Sigmoid colon (tissue), 4 donors: ENCODE data around the gene GAN.

Experiments
- EP300 ChIP-seq, 4 donors: sonication (generic); formaldehyde crosslinking; IDR thresholded peaks; one replicate each; pipeline ENCODE4 v1.6.1; 2017; ENCODE audit warnings: antibody characterized with exemption in 4 of 4
- POLR2A ChIP-seq, 2 donors: fragments of 450-650 bp; IDR thresholded peaks; one replicate each; pipeline ENCODE4 v1.6.1; 2016; ENCODE audit warnings: antibody characterized with exemption in 2 of 2, mild to moderate bottlenecking in 2 of 2, moderate library complexity in 2 of 2
- POLR2AphosphoS5 ChIP-seq, 4 donors: sonication (generic); formaldehyde crosslinking; IDR thresholded peaks; one replicate each; pipeline ENCODE4 v1.6.1; 2017; ENCODE audit warnings: antibody characterized with exemption in 4 of 4
- TF ChIP-seq, protein P1 (sequence below), 4 experiments: fragments of 450-650 bp in 3 of 4; fragments of 200-600 bp in 1 of 4; IDR thresholded peaks; one replicate each; pipeline ENCODE4 v1.5.1; 2016 to 2019; ENCODE audit warnings: antibody characterized with exemption in 4 of 4, mild to moderate bottlenecking in 3 of 4, moderate library complexity in 2 of 4

DNA sequence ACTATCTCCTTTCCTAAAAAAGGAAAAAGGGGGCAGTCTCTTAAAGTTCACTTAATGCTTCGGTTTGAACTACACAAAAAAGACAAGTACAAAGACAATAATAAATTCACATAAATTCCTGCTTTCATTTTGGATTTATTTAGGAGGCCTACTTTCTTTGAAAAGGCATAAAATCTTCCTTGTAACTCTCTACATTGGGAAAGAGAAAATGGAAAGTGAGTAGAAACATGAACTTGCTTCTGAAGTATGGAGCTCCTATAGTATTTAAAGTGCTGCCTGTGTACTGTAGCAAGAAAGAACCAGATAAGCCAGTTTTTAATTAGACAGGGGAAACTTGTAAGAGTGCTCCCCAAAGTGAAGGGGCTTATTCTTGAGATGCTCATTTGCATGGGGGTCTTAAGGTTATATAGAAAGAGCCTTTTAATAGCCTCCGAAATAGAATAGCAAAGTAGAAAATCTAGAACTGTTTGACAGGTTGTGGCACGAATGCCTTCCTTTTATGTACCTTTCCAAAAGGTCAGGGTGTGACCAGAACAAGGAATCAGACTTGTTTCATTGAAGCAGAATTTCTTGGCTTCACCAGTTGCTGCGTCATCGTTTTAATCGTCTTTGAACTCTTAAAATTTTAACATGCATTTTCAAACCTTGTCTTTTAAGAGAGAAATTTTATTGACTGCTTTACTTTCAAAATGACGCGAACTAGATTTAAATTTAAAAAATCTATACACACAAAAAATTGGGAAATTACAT, 12.9 kb downstream of the GAN start:
- TF ChIP-seq POLR2AphosphoS5 (IDR thresholded peaks at IDR 0.05): no peak
- TF ChIP-seq, protein P1, sequence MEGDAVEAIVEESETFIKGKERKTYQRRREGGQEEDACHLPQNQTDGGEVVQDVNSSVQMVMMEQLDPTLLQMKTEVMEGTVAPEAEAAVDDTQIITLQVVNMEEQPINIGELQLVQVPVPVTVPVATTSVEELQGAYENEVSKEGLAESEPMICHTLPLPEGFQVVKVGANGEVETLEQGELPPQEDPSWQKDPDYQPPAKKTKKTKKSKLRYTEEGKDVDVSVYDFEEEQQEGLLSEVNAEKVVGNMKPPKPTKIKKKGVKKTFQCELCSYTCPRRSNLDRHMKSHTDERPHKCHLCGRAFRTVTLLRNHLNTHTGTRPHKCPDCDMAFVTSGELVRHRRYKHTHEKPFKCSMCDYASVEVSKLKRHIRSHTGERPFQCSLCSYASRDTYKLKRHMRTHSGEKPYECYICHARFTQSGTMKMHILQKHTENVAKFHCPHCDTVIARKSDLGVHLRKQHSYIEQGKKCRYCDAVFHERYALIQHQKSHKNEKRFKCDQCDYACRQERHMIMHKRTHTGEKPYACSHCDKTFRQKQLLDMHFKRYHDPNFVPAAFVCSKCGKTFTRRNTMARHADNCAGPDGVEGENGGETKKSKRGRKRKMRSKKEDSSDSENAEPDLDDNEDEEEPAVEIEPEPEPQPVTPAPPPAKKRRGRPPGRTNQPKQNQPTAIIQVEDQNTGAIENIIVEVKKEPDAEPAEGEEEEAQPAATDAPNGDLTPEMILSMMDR (IDR thresholded peaks at IDR 0.05): no peak
- TF ChIP-seq POLR2A (IDR thresholded peaks at IDR 0.05): no peak
- TF ChIP-seq EP300 (IDR thresholded peaks at IDR 0.05): no peak
